ENCODE data around the gene NID1.

The NID1 gene

GRCh38 chr1:236044341-236044740 is 20.5 kb downstream of the NID1 start:
- no peak overlapping the region for H3K27ac ChIP-seq (replicated peaks)
- H3K27me3 ChIP-seq (ENCODE audit: insufficient read depth, poor library complexity, severe bottlenecking), result no peaks in the 10 kb centered on the region
- no peak for DNase-seq (ENCODE audit: low read depth in 1 of 2, low spot score in 1 of 2)
- no peak overlapping the region for H3K4me3 ChIP-seq (replicated peaks; ENCODE audit: insufficient read depth, low read length)
- TF ChIP-seq POLR2AphosphoS5 (IDR thresholded peaks at IDR 0.05; ENCODE audit: low read depth) (no peak), SPI1 (IDR thresholded peaks at IDR 0.05; ENCODE audit: borderline replicate concordance, low read depth) (no peak), REST (IDR thresholded peaks at IDR 0.05; ENCODE audit: insufficient replicate concordance, low read depth) (no peak)

- no peak for DNase-seq (ENCODE audit: low read depth in 1 of 2, low spot score in 1 of 2)
- no peaks in the 10 kb centered on the region for H3K27me3 ChIP-seq (ENCODE audit: insufficient read depth, poor library complexity, severe bottlenecking)
- no peak overlapping the region for H3K4me3 ChIP-seq (replicated peaks; ENCODE audit: insufficient read depth, low read length)
- no peak overlapping the region for H3K27ac ChIP-seq (replicated peaks)
- no peak for TF ChIP-seq POLR2AphosphoS5 (IDR thresholded peaks at IDR 0.05; ENCODE audit: low read depth)
- no peak for TF ChIP-seq CTCF (IDR thresholded peaks at IDR 0.05; ENCODE audit: insufficient read depth, low read length)
- no peak for TF ChIP-seq GABPA (IDR thresholded peaks at IDR 0.05; ENCODE audit: low read depth)
- TF ChIP-seq REST (IDR thresholded peaks at IDR 0.05; ENCODE audit: insufficient replicate concordance, low read depth), result no peak
- no peak for TF ChIP-seq SPI1 (IDR thresholded peaks at IDR 0.05; ENCODE audit: borderline replicate concordance, low read depth)
Observed at GRCh38 chr1:236041631-236042618, 23.0 kb downstream of the NID1 start.

GRCh38 chr1:236039740-236040685 is 24.9 kb downstream of the NID1 start:
- Histone ChIP-seq H3K4me3 (replicated peaks; ENCODE audit: insufficient read depth, low read length) (no peak overlapping the region), H3K27ac (replicated peaks) (no peak overlapping the region), H3K27me3 (ENCODE audit: insufficient read depth, poor library complexity, severe bottlenecking) (no peaks in the 10 kb centered on the region)
- TF ChIP-seq SPI1 (IDR thresholded peaks at IDR 0.05; ENCODE audit: borderline replicate concordance, low read depth), result no peak
- no peak for TF ChIP-seq REST (IDR thresholded peaks at IDR 0.05; ENCODE audit: insufficient replicate concordance, low read depth)
- TF ChIP-seq GABPA (IDR thresholded peaks at IDR 0.05; ENCODE audit: low read depth), result no peak
- no peak for TF ChIP-seq POLR2AphosphoS5 (IDR thresholded peaks at IDR 0.05; ENCODE audit: low read depth)
- TF ChIP-seq CTCF (IDR thresholded peaks at IDR 0.05; ENCODE audit: insufficient read depth, low read length), result no peak
- DNase-seq (ENCODE audit: low read depth in 1 of 2, low spot score in 1 of 2), result no peak

All from HL-60 (cell line).